ENCODE data around the gene OSBPL10. TPM values are rescaled to one million over a fixed set of nuclear protein-coding genes. Genes with fewer than 3 reads are reported as not detected.

The OSBPL10 gene
- total RNA-seq, 1 donor from 2014 or later, result 24.4 TPM

DNA sequence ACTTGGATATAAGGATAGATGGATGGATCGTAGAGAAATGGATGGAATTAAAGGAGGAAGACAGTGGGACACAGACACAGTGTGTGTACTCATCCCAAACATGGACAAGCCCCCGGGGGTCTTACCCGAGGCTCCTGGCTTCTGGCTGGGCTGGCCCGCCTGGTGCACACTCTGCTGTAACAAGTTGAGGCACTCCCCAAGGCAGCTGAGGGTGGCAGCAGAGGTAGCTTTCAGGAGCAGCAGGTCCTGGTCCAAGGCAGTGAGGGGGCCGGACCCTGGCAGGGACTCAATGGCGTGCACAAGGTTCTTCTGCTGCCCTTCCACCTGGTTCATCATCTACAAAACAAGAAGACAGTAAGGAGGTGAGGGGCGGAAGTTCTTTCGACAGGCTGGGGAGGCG is 233.3 kb downstream of the OSBPL10 start:
- Mint-ChIP-seq H3K9me3 (no peaks in the 10 kb centered on the region), H3K4me3 (peak overlapping the region; percentile 67), H3K27me3 (no peaks in the 10 kb centered on the region), H3K36me3 (no peaks in the 10 kb centered on the region), H3K27ac (peak overlapping the region; percentile 75), H3K4me1 (ENCODE audit: unreplicated experiment) (peaks cover 44% of the 10 kb centered on the region)
- DNase-seq (ENCODE audit: extremely low spot score, unreplicated experiment), result no peak
- TF ChIP-seq, protein P1, sequence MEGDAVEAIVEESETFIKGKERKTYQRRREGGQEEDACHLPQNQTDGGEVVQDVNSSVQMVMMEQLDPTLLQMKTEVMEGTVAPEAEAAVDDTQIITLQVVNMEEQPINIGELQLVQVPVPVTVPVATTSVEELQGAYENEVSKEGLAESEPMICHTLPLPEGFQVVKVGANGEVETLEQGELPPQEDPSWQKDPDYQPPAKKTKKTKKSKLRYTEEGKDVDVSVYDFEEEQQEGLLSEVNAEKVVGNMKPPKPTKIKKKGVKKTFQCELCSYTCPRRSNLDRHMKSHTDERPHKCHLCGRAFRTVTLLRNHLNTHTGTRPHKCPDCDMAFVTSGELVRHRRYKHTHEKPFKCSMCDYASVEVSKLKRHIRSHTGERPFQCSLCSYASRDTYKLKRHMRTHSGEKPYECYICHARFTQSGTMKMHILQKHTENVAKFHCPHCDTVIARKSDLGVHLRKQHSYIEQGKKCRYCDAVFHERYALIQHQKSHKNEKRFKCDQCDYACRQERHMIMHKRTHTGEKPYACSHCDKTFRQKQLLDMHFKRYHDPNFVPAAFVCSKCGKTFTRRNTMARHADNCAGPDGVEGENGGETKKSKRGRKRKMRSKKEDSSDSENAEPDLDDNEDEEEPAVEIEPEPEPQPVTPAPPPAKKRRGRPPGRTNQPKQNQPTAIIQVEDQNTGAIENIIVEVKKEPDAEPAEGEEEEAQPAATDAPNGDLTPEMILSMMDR (conservative IDR thresholded peaks at IDR 0.05), result no peak

GRCh38 chr3:31744913-31745312 is 236.1 kb downstream of the OSBPL10 start:
- Mint-ChIP-seq H3K36me3 (peaks cover 5% of the 10 kb centered on the region), H3K4me1 (ENCODE audit: unreplicated experiment) (peaks cover 34% of the 10 kb centered on the region), H3K27me3 (no peaks in the 10 kb centered on the region), H3K4me3 (peak overlapping the region; percentile 65), H3K27ac (peak overlapping the region; percentile 81), H3K9me3 (no peaks in the 10 kb centered on the region)
- no peak for DNase-seq (ENCODE audit: extremely low spot score, unreplicated experiment)
- TF ChIP-seq, protein P1 (conservative IDR thresholded peaks at IDR 0.05), result no peak

DNA sequence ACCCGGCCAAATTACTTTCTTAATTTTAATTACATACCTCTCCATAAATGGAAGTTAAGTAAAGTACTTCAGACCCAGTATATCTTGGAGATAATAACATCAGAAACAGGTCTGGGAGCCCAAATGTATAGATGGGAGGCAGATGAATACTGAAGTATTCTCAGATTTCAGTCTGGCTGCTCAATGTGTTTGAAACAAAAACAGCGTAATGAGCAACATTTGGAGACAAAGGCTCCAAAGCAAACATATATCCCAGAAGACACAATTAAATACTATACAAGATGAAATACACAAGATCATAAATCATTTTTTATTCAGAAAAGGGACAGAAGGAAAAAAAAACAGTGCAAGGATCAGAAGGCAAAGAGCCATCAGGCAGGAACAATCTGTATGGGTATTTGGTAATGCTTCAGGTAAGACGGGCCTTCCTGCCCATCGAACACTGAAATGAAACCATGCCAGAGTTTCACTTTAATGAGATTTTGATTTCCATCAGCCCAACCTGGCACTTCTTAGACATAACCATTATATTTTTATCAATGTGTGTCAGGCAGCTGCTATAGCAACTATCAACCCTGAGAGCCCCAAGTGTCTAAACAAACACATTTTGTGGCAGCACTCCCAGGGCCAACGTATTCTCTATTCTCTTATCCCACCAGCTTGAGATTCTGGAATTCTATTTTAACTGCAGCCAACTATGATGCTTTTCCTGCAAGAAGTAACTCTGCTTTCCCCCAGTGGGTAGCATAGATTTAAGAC is 237.6 kb downstream of the OSBPL10 start:
- Mint-ChIP-seq H3K9me3 (no peaks in the 10 kb centered on the region), H3K36me3 (peaks cover 5% of the 10 kb centered on the region), H3K27me3 (no peaks in the 10 kb centered on the region), H3K27ac (peak overlapping the region; percentile 5), H3K4me1 (ENCODE audit: unreplicated experiment) (peaks cover 25% of the 10 kb centered on the region), H3K4me3 (no peak overlapping the region)
- no peak for DNase-seq (ENCODE audit: extremely low spot score, unreplicated experiment)
- TF ChIP-seq, protein P1 (conservative IDR thresholded peaks at IDR 0.05), result no peak

DNA sequence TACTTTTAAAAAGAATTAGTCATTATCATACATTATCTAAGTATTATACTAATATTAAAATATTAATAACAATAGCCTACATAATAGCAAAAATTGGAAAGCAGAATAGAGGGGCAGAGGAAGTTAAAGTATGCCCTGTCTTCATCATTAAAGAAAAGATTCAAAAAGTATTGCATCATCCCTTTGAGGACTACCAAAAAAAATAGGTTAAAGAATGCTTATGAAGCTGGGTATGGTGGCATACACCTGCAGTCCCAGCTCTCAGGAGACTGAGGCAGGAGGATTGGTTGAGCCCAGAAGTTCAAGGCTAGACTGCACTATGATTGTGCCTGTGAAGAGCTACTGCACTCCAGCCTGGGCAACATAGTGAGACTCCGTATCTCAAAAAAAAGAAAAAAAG is 240.7 kb downstream of the OSBPL10 start:
- peaks cover 5% of the 10 kb centered on the region for H3K36me3 Mint-ChIP-seq
- H3K27me3 Mint-ChIP-seq, result no peaks in the 10 kb centered on the region
- H3K4me1 Mint-ChIP-seq (ENCODE audit: unreplicated experiment), result peaks cover 5% of the 10 kb centered on the region
- DNase-seq (ENCODE audit: extremely low spot score, unreplicated experiment), result no peak
- no peak overlapping the region for H3K4me3 Mint-ChIP-seq
- no peaks in the 10 kb centered on the region for H3K9me3 Mint-ChIP-seq
- H3K27ac Mint-ChIP-seq, result no peak overlapping the region
- TF ChIP-seq, protein P1 (conservative IDR thresholded peaks at IDR 0.05), result no peak

DNA sequence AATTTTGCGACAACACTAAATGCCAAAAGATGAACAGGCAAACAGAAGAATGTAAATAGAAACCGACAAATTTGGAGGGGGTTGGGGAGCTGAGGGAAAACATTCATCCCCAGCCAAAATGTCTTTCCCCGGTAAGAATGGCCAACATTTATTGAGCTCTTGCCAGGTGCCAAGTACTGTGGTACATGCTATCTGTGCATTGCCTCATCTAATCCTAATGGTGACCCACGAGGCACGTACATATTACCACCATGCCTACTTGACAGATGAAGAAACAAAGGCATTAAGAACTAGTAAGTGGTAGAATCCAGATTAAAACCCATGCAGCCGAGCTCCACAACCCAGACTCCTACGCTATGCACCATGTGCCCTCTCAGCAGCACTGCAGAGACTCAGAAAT is 242.7 kb downstream of the OSBPL10 start:
- no peak for DNase-seq (ENCODE audit: extremely low spot score, unreplicated experiment)
- no peaks in the 10 kb centered on the region for H3K9me3 Mint-ChIP-seq
- no peak overlapping the region for H3K27ac Mint-ChIP-seq
- H3K27me3 Mint-ChIP-seq, result no peaks in the 10 kb centered on the region
- no peak overlapping the region for H3K4me3 Mint-ChIP-seq
- TF ChIP-seq, protein P1 (conservative IDR thresholded peaks at IDR 0.05), result no peak
- H3K36me3 Mint-ChIP-seq, result peaks cover 5% of the 10 kb centered on the region
- H3K4me1 Mint-ChIP-seq (ENCODE audit: unreplicated experiment), result no peaks in the 10 kb centered on the region

Measured in type B pancreatic cell (in vitro differentiated cells).